GM21825 (cell line): ENCODE measurements around the gene ECSIT.
"Not testable (repeated sequence)": the region's sequence is repeated elsewhere in the genome, so short reads cannot be mapped to it uniquely, and the experiment has no call there.

ENCODE experiments used
- ATAC-seq: cut with Tn5 transposase; IDR thresholded peaks from one replicate; pipeline ENCODE4 v1.9.1; 2021; ENCODE audit warnings: mild to moderate bottlenecking, moderate library complexity; ENCODE audit not compliant: unreplicated experiment

Gene ECSIT

GRCh38 chr19:11478167-11479089 lies 50.5 kb downstream of the ECSIT start:
- ATAC-seq = no peak

GRCh38 chr19:11475861-11476260 lies 53.1 kb downstream of the ECSIT start:
- no peak for ATAC-seq

GRCh38 chr19:11475343-11475742 lies 53.6 kb downstream of the ECSIT start:
- ATAC-seq = not testable (repeated sequence)

- ATAC-seq = no peak
Measured at GRCh38 chr19:11473725-11474124, 55.2 kb downstream of the ECSIT start.

- not testable (repeated sequence) for ATAC-seq
Measured at GRCh38 chr19:11468266-11468845, 60.6 kb downstream of the ECSIT start.

GRCh38 chr19:11465600-11465999 lies 63.3 kb downstream of the ECSIT start:
- ATAC-seq = no peak

GRCh38 chr19:11464333-11465265 lies 64.3 kb downstream of the ECSIT start:
- ATAC-seq = no peak

GRCh38 chr19:11463391-11463790 lies 65.5 kb downstream of the ECSIT start:
- ATAC-seq = no peak

GRCh38 chr19:11461453-11461852 lies 67.5 kb downstream of the ECSIT start:
- no peak for ATAC-seq

GRCh38 chr19:11460207-11460606 lies 68.7 kb downstream of the ECSIT start:
- ATAC-seq = no peak

GRCh38 chr19:11458912-11459311 lies 70.0 kb downstream of the ECSIT start:
- not testable (repeated sequence) for ATAC-seq

- no peak for ATAC-seq
Measured at GRCh38 chr19:11458236-11458900, 70.6 kb downstream of the ECSIT start.

- ATAC-seq = no peak
Measured at GRCh38 chr19:11457831-11458230, 71.1 kb downstream of the ECSIT start.

- no peak for ATAC-seq
Measured at GRCh38 chr19:11457115-11457514, 71.8 kb downstream of the ECSIT start.

GRCh38 chr19:11456659-11457058 lies 72.3 kb downstream of the ECSIT start:
- no peak for ATAC-seq
